Stimulated activated naive CD4-positive, alpha-beta T cell (primary cell): Measurements from ENCODE around the gene MRPL19.
"Not testable (repeated sequence)": the region's sequence is repeated elsewhere in the genome, so short reads cannot be mapped to it uniquely, and the experiment has no call there.

ENCODE experiments used
- DNase-seq, 6 experiments: peaks; one replicate each; lab custom pipeline; 2025; lab: John Stamatoyannopoulos, UW

Gene MRPL19

DNA sequence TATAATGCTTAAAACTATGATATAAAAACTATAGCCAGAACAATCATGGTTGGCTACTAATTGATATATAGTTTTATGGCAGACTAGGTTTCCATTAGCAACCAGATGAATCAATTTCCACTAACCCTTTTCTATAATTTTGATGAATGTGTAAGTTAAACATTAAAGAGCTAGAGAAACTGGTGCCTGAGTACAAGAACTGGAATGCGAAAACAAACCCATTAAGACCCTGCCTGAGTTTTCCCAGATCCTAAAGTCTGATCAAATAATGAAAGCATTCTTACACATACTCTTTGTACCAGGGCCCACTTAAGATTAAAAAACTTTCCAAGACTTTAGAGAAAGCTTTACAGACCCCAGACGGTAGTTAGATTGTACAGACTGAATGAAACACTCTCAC, 21.3 kb downstream of the MRPL19 start:
- DNase-seq: no peak

GRCh38 chr2:75675423-75675822, 28.8 kb downstream of the MRPL19 start:
- not testable (repeated sequence) for DNase-seq

DNA sequence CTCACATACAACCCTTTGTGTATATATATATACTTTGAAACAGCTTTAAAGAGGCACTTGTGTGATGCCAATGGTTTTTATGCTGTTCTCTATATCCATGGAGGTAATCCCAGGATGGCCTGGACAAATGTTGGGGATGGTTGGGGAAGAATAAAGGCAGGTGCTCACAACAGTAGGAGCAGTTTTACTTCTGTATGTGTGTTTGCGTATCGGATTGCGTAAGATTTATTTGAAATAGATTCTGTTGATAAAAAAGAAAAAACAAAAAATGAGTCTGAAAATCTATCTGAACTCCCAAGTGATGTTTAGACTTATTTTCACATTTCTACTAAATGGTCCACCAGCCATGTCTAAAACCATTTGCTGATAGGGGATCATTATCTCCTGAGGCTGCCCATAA, 29.3 kb downstream of the MRPL19 start:
- DNase-seq: no peak

GRCh38 chr2:75676464-75676863, 29.9 kb downstream of the MRPL19 start:
- no peak for DNase-seq

GRCh38 chr2:75679556-75679955, 33.0 kb downstream of the MRPL19 start:
- no peak for DNase-seq

DNA sequence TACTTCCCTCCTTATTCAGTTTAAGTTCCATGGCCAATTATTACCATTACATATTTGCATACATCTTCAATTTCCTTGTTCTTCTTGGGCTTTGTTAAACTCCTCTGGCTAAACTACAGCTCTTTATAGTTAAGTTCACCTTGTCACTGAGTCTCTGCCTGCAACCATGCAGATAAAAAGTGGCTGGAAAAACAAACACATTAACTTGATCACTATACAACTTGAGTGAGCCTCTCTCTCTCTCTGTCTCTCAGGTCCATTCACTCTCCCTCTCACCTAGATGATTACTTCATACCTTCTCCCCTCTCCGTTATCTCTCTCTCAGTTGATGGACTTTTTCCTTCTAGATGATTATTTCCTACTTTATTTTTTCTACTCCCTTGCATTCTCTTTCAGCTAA, 33.8 kb downstream of the MRPL19 start:
- DNase-seq: no peak

DNA sequence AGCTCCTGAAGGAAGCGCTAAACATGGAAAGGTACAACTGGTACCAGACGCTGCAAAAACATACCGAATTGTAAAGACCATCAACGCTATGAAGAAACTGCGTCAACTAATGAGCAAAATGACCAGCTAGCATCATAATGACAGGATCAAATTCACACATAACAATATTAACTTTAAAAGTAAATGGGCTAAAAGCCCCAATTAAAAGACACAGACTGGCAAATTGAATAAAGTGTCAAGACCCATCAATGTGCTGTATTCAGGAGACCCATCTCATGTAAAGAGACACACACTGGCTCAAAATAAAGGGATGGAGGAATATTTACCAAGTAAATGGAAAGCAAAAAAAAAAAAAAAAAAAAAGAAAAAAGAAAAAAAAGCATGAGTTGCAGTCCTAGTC, 36.8 kb downstream of the MRPL19 start:
- DNase-seq: not testable (repeated sequence)

DNA sequence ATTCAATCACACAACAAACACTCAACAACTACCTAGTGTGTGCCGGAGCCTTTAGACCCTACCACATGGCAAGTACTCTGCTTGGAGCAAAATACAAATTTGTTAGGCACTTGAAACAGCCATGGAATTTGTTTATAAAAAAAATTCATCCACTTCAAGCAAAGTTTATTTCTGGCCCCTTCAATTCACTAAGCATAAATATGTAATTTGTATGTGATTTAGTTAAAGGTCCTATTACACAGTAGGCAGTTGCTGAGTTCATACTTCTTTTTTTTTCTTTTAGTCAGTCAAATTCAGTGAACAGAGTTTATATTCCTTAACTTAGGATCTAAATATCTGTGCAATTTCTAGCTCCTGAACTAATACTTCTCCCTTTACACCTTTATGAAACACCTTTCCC, 41.6 kb downstream of the MRPL19 start:
- DNase-seq: no peak

- DNase-seq: no peak
Measured at GRCh38 chr2:75698918-75699317, 52.3 kb downstream of the MRPL19 start.

DNA sequence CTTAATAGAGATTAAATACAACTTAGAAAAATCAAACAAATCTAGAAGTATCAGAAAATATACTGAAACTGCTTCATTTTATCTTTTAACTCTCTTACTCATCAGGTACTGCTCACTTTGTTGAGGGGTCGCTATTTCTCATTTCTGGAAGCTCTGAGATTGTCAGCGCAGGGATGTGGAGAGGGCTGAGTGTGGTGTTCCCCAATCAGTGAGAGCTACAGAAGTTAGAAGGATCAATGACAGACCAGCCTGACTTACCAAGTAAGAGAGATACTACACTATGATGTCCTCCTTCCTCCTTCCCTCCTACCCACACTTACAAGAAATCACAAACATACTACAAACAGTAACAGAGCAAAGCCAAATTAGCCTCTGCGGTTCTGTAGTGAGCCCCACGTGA, 56.0 kb downstream of the MRPL19 start:
- no peak for DNase-seq

DNA sequence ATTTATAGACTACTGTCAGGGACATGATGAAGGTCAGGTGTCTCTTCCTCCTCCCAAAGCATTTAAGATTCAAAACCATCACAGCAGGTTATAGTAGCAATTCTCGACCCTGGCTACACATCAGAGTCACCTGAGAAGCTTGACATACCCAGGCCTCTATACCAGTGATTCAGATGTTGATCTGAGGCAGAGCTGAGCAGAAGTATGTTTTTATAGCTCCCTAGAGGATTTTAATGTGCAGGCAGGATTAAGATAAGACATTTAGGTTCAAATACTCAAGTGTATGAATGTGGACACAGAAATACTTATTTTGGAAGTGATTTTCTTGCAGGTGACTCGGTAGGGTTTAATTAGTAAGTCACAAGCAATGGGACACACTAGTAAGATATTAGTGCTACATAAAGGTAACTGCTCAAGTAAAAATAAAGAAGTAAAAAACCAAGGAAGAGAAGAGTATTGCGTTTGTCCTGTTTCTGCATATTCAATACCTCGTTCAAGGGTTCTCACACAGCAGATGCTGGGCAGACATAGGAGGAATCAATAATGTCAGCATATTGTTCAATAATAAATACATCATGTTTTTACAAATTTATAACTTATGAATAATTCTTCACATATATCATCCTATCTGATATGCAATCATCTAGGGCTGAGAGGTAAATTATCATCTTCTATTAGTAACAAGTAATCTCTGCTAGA, 57.2 kb downstream of the MRPL19 start:
- no peak for DNase-seq

- DNase-seq: no peak
Measured at GRCh38 chr2:75705921-75706320, 59.3 kb downstream of the MRPL19 start.

DNA sequence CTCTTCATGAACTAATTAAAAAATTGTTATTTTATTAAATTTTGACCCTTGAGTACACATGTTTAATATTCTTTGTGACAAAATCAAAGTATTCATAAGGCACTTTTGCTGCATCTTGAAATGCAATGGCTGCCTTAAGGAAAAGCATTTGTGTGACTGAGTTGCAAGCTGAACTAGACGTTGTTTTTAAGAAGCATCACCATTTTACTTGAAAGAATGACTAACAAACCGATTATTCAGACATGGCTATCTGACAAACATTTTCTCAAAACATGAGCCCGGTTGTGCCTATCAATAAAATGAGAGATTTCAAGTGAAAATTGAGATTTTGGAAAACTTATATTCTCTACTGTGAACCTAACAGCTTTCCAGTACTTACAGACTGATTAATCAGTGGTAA, 61.3 kb downstream of the MRPL19 start:
- DNase-seq: no peak

DNA sequence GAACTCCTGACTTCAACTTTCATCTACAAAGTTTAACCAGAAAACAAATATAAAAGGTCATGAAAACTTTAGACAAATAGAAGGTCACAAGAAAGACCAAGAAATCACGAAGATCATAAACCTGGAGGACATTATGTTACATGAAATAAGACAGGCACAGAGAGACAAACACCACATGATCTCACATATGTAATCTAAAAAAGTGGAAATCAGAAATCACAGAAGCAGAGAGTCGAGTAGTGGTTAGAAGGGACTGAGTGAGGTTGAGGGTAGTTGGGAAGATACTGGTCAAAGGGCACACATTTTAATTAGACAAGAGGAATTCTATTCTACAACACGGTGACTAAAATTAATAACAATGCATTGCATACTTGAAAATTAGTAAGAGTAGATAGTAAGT, 62.7 kb downstream of the MRPL19 start:
- DNase-seq: no peak

DNA sequence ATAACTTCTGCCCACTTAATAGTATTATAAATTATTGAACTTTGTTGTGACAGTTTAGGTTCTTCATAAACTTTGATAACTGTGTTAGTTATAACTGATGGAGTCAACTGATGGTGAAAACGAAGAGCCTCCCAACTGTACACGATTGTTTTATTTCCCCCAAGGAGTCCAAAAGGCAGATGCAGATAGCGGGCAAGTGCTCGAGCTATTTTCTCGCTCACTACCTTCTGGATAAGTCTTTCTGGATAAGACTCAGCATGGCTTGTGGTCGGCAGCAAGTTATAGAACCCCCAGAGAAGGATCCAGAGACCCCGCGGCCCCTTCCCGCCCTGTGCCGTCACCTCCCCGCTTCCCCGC, 63.6 kb downstream of the MRPL19 start:
- no peak for DNase-seq

- DNase-seq: peak; percentile 67 to 84 (median 76)
Measured at GRCh38 chr2:75710577-75711253, 64.1 kb downstream of the MRPL19 start, which contains the start of gene GCFC2. Gene GCFC2 (minus strand): TSS chr2:75710915. CDS start chr2:75710855, 60 bp downstream.

DNA sequence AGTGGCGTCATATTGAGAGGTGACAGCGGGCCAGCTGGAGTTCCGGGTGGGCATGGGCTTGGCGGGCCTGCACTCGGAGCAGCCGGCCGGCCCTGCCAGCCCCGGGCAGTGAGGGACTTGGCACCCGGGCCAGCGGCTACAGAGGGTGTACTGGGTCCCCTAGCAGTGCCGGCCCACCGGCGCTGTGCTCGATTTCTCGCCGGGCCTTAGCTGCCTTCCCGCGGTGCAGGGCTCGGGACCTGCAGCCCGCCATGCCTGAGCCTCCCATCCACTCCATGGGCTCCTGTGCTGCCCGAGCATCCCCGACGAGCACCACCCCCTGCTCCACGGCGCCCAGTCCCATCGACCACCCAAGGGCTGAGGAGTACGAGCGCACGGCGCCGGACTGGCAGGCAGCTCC, 65.0 kb downstream of the MRPL19 start:
- DNase-seq: not testable (repeated sequence)

DNA sequence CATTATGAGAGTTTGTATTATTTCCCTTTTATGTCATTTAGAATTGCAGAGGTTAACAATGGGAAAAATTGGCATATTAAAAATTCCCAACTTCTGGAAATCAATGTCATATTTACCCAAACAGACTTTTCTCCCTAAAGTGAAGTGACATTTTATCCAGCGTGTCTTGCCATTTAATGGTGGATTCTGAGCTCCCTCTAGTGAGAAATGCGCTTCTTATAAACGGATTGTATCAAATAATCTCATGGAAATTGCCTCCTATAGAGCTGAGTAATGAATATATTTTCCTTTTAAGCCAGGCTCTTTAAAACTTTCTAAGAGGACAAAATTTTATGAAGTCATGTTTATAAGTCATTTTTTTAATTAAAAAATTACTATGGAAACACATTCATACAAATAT, 69.8 kb downstream of the MRPL19 start:
- no peak for DNase-seq

- no peak for DNase-seq
Measured at GRCh38 chr2:75719616-75720015, 73.0 kb downstream of the MRPL19 start.

GRCh38 chr2:75720525-75720924, 73.9 kb downstream of the MRPL19 start:
- no peak for DNase-seq

GRCh38 chr2:75722687-75723086, 76.1 kb downstream of the MRPL19 start:
- DNase-seq: no peak

DNA sequence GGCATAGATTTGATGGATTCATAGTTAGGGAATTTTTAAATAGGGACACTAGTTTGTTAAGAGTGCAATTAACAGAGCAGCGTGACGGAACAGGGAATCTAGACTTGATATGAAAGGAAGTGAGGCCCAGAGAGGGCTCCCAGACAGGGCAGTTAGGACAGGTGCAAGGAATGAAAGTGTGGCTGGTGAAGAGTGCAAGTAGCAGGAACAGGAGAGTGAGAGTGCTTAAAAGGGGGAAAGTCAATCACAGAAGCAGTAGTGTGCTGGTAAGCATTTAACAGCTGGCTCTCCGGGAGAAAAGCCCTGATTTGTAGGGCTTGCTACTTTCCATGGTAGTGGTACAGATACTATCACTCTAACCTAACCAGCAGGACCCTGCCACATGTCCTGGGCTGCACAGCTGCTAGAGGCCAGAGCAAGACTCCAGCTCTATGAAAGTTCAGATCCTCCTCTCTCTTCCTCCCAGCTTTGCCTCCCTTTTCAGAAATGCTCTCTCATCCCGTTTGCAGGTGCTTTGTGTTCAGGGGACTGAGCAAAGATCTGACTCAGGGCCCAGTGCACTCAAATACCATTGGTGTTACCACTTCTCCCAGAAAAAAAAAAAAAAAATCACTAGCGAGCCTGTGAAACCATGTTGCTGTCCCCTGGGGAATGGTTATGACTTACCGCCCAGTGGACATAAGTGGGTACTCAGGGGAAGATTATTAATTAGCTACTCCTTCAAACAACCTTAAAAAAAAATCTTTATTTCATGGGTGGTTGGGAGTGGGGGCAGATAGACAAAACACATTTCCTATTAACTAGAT, 82.2 kb downstream of the MRPL19 start:
- no peak for DNase-seq

DNA sequence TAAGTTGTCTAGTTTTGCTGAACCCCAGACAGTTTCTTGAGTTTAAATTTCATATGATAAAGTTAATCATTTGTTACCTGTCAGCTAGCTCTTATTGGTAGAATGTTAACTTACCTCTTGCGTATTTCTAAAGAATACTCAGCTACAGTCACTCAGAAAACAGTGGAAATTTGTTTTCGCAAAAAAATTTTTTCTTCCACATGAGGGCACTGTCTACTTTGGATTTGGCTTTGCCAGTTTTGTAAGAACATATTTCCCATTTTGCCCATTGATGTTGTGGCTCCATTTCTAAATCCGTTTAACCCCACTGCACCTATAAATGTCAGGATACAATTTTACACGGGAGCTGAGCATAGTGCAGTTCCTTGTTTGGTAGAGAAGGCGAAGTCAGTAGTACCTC, 83.3 kb downstream of the MRPL19 start:
- DNase-seq: no peak
